ENCODE measurements around the gene BLVRA.
"Not testable (repeated sequence)": the region's sequence is repeated elsewhere in the genome, so short reads cannot be mapped to it uniquely, and the experiment has no call there.

- TF ChIP-seq, protein P1, sequence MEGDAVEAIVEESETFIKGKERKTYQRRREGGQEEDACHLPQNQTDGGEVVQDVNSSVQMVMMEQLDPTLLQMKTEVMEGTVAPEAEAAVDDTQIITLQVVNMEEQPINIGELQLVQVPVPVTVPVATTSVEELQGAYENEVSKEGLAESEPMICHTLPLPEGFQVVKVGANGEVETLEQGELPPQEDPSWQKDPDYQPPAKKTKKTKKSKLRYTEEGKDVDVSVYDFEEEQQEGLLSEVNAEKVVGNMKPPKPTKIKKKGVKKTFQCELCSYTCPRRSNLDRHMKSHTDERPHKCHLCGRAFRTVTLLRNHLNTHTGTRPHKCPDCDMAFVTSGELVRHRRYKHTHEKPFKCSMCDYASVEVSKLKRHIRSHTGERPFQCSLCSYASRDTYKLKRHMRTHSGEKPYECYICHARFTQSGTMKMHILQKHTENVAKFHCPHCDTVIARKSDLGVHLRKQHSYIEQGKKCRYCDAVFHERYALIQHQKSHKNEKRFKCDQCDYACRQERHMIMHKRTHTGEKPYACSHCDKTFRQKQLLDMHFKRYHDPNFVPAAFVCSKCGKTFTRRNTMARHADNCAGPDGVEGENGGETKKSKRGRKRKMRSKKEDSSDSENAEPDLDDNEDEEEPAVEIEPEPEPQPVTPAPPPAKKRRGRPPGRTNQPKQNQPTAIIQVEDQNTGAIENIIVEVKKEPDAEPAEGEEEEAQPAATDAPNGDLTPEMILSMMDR (conservative IDR thresholded peaks at IDR 0.05), result not testable (repeated sequence)
- TF ChIP-seq EZH2 (IDR thresholded peaks at IDR 0.05; ENCODE audit: low read depth), result not testable (repeated sequence)
Measured at GRCh38 chr7:43816046-43816797, 57.7 kb downstream of the BLVRA start.
